ENCODE measurements around the gene TMEM150B. TPM values are rescaled to one million over a fixed set of nuclear protein-coding genes. Genes with fewer than 3 reads are reported as not detected.
A peak's percentile ranks its signal among the peaks of the same experiment; 100 is the strongest.

Gene TMEM150B
- polyA plus RNA-seq, 1 donor from 2014 or later = not detected

DNA sequence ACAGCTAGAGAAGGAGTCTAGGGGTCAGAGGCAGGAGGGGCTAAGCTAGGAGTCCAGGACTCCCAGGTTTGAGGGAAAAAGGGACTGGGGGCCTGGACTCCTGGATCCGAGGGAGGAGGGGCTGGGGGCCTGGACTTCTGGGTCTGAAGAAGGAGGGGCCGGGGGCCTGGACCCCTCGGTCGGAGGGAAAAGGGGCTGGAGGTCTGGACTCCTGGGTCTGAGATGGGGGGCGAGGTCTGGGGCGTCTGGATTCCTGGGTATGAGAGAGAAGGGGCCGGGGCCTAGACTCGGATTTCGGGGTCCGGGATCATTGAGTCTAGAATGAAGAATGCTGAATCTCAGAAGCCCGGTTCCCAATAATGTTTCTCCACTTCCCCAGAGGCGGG, 22.8 kb downstream of the TMEM150B start:
- Histone ChIP-seq H3K27me3 (ENCODE audit: insufficient read depth, low read depth, low read length) (no peaks in the 10 kb centered on the region), H3K9ac (ENCODE audit: low read length) (no peak overlapping the region), H3K79me2 (replicated peaks; ENCODE audit: insufficient read depth, low read length) (no peaks in the 10 kb centered on the region), H3F3A (ENCODE audit: insufficient read depth, low read length, poor library complexity, severe bottlenecking) (no peaks in the 10 kb centered on the region), H3K9me2 (ENCODE audit: insufficient read depth, low read length) (no peaks in the 10 kb centered on the region), H4K20me1 (ENCODE audit: insufficient read depth) (no peaks in the 10 kb centered on the region), H2AFZ (ENCODE audit: low read depth, low read length) (no peak overlapping the region), H3K9me3 (ENCODE audit: low read length) (no peaks in the 10 kb centered on the region), H3K36me3 (ENCODE audit: insufficient read depth, low read length) (no peaks in the 10 kb centered on the region), H3K27ac (ENCODE audit: low read length) (no peak overlapping the region), H3K4me2 (ENCODE audit: low read length) (no peak overlapping the region), H3K4me3 (ENCODE audit: low read length) (no peak overlapping the region)
- no peak for TF ChIP-seq EP300 (conservative IDR thresholded peaks at IDR 0.05; ENCODE audit: poor library complexity, severe bottlenecking)
- no peak for TF ChIP-seq SMC3 (conservative IDR thresholded peaks at IDR 0.05; ENCODE audit: poor library complexity)
- no peak for TF ChIP-seq REST (IDR thresholded peaks at IDR 0.05; ENCODE audit: borderline replicate concordance)
- TF ChIP-seq, protein P1, sequence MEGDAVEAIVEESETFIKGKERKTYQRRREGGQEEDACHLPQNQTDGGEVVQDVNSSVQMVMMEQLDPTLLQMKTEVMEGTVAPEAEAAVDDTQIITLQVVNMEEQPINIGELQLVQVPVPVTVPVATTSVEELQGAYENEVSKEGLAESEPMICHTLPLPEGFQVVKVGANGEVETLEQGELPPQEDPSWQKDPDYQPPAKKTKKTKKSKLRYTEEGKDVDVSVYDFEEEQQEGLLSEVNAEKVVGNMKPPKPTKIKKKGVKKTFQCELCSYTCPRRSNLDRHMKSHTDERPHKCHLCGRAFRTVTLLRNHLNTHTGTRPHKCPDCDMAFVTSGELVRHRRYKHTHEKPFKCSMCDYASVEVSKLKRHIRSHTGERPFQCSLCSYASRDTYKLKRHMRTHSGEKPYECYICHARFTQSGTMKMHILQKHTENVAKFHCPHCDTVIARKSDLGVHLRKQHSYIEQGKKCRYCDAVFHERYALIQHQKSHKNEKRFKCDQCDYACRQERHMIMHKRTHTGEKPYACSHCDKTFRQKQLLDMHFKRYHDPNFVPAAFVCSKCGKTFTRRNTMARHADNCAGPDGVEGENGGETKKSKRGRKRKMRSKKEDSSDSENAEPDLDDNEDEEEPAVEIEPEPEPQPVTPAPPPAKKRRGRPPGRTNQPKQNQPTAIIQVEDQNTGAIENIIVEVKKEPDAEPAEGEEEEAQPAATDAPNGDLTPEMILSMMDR (IDR thresholded peaks at IDR 0.05; ENCODE audit: poor library complexity, severe bottlenecking) = no peak
- no peak for TF ChIP-seq TAF1 (IDR thresholded peaks at IDR 0.05; ENCODE audit: low read depth)
- no peak for TF ChIP-seq EZH2 (IDR thresholded peaks at IDR 0.05; ENCODE audit: borderline replicate concordance, insufficient read depth, low read length, poor library complexity, severe bottlenecking)
- no peak for TF ChIP-seq POLR2AphosphoS5 (IDR thresholded peaks at IDR 0.05)
- no peak for TF ChIP-seq MXI1 (conservative IDR thresholded peaks at IDR 0.05; ENCODE audit: poor library complexity, severe bottlenecking)
- no peak for TF ChIP-seq RAD21 (conservative IDR thresholded peaks at IDR 0.05)

- Histone ChIP-seq H3K4me3 (ENCODE audit: low read length) (no peak overlapping the region), H3K9ac (ENCODE audit: low read length) (no peak overlapping the region), H3F3A (ENCODE audit: insufficient read depth, low read length, poor library complexity, severe bottlenecking) (no peaks in the 10 kb centered on the region), H3K79me2 (replicated peaks; ENCODE audit: insufficient read depth, low read length) (no peaks in the 10 kb centered on the region), H3K4me2 (ENCODE audit: low read length) (no peak overlapping the region), H3K9me2 (ENCODE audit: insufficient read depth, low read length) (no peaks in the 10 kb centered on the region), H3K9me3 (ENCODE audit: low read length) (no peaks in the 10 kb centered on the region), H3K27ac (ENCODE audit: low read length) (no peak overlapping the region), H4K20me1 (ENCODE audit: insufficient read depth) (no peaks in the 10 kb centered on the region), H3K27me3 (ENCODE audit: insufficient read depth, low read depth, low read length) (no peaks in the 10 kb centered on the region), H2AFZ (ENCODE audit: low read depth, low read length) (no peak overlapping the region), H3K36me3 (ENCODE audit: insufficient read depth, low read length) (no peaks in the 10 kb centered on the region)
- TF ChIP-seq TAF1 (IDR thresholded peaks at IDR 0.05; ENCODE audit: low read depth) = no peak
- peak; percentile 82 for TF ChIP-seq RAD21 (conservative IDR thresholded peaks at IDR 0.05)
- no peak for TF ChIP-seq MXI1 (conservative IDR thresholded peaks at IDR 0.05; ENCODE audit: poor library complexity, severe bottlenecking)
- TF ChIP-seq, protein P1 (IDR thresholded peaks at IDR 0.05; ENCODE audit: poor library complexity, severe bottlenecking) = peak; percentile 94
- peak; percentile 89 for TF ChIP-seq SMC3 (conservative IDR thresholded peaks at IDR 0.05; ENCODE audit: poor library complexity)
- no peak for TF ChIP-seq REST (IDR thresholded peaks at IDR 0.05; ENCODE audit: borderline replicate concordance)
- peak; percentile 12 for TF ChIP-seq POLR2AphosphoS5 (IDR thresholded peaks at IDR 0.05)
- no peak for TF ChIP-seq EP300 (conservative IDR thresholded peaks at IDR 0.05; ENCODE audit: poor library complexity, severe bottlenecking)
- no peak for TF ChIP-seq EZH2 (IDR thresholded peaks at IDR 0.05; ENCODE audit: borderline replicate concordance, insufficient read depth, low read length, poor library complexity, severe bottlenecking)
Measured at GRCh38 chr19:55301459-55302317, 23.5 kb downstream of the TMEM150B start.

All from neural cell (in vitro differentiated cells).